GM10266 (cell line): ENCODE data around the gene CD14.
"Not testable (repeated sequence)": the region's sequence is repeated elsewhere in the genome, so short reads cannot be mapped to it uniquely, and the experiment has no call there.

Source experiments
- DNase-seq: peaks from one replicate; pipeline ENCODE4 v3.0.0; 2012; ENCODE audit errors: extremely low spot score
- TF ChIP-seq, protein P1 (sequence below): IDR thresholded peaks from 2 replicates; pipeline ENCODE4 v1.5.1; 2012; ENCODE audit warnings: mild to moderate bottlenecking, low read depth; ENCODE audit not compliant: control insufficient read depth, insufficient read depth; ENCODE audit errors: missing control alignments

CD14 gene

GRCh38 chr5:140642718-140643117 is 9.7 kb upstream of the CD14 start:
- TF ChIP-seq, protein P1, sequence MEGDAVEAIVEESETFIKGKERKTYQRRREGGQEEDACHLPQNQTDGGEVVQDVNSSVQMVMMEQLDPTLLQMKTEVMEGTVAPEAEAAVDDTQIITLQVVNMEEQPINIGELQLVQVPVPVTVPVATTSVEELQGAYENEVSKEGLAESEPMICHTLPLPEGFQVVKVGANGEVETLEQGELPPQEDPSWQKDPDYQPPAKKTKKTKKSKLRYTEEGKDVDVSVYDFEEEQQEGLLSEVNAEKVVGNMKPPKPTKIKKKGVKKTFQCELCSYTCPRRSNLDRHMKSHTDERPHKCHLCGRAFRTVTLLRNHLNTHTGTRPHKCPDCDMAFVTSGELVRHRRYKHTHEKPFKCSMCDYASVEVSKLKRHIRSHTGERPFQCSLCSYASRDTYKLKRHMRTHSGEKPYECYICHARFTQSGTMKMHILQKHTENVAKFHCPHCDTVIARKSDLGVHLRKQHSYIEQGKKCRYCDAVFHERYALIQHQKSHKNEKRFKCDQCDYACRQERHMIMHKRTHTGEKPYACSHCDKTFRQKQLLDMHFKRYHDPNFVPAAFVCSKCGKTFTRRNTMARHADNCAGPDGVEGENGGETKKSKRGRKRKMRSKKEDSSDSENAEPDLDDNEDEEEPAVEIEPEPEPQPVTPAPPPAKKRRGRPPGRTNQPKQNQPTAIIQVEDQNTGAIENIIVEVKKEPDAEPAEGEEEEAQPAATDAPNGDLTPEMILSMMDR = no peak
- no peak for DNase-seq

DNA sequence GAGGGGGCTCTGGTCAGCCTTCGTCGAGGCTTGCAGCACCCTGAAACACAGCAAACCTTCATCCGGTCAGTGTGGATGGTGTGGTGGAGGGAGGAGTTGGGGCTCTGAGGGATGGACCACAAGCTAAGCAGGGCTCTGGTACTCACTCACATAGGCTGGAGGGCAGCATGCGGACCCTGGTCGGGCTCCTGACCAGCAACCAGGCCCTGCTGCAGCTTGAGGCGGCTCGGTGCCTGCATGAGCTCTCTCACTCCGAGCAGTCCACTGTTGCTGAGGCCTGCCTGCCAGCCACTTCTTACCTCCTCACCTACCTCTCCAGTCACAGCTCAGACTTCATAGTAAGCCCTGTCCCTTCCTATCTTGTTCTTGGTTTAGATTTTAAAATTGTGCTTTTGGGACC is 8.7 kb upstream of the CD14 start:
- TF ChIP-seq, protein P1 = no peak
- DNase-seq = no peak

DNA sequence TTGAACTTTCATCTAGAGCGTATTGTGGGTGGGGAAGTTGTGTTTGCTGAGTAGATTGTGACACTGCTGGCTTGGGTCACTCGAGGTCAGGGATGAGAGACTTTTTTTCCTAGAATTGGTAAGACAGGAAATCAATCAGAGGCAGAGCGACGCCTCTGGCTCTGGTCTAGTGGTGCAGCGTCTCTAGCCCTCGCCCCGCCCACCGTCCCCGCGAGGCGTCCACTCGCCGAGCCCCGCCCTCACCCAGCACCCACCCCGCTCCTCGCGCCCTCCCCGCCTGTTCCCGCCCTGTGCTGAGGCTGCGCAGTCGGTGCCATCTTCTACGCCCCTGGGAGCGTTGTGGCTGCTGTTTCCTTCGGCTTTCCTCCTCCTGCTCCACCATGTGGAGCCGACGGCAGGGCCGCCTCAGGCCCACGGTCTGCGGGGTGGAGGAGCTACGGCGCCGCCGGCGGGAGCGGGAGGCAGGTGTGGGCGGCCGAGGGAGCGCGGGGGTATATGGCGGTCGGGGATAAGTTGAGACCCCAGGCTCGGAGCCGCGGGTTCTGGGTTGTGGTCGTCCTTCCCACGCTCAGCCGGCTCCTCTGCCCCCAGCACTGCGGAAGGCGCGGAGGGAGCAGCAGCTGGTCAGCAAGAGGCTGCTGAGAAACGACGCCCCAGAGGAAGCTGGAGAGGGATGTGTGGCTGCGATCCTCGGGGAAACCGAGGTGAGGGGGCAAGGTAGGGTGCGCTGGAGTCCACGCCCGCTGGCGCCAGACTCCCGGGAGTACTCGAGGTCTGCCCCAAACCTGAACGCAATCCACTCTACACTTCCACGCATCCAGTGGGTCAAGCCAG is 6.4 kb upstream of the CD14 start, which contains the start of gene TMCO6:
TSS of gene TMCO6 (plus strand) at position 304 of the 834 bp plus-strand sequence. CDS start at position 381, 77 bp downstream.
- TF ChIP-seq, protein P1 = peak; percentile 62
- peak; percentile 98 for DNase-seq

- DNase-seq = not testable (repeated sequence)
Measured at GRCh38 chr5:140638898-140639147, 5.8 kb upstream of the CD14 start.

DNA sequence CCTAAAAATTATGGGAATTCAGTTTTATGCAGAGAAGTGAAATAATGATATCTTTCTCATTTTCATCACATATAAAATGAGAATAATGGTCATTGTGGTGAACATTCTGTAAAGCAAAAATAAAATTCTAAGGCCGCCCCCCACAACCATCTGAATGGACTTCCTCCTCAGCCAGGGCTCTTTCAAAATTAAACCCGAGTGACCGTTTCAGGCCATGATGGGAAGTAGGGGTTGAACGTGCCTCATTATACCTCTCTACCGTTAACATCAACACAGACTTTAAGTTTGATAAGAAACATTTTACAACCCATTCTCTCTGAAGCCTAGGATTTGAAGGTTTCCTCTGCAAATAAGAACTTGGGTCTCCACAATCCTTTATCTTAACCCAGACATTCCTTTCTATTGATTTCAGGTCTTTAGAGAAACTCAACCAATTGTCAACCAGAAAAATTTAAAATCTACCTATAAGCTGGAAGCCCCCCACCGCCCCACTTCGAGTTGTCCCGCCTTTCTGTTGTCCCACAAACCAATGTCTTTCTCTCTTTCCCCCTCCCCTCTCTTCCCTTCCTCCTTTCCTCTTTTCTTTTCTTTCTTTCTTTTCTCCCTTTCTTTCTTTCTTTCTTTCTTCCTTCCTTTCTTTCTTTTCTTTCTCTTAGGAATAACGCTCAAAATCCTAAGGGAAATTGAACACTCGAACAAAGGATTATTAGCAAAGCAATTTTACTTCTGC is 4.6 kb upstream of the CD14 start:
- no peak for DNase-seq

DNA sequence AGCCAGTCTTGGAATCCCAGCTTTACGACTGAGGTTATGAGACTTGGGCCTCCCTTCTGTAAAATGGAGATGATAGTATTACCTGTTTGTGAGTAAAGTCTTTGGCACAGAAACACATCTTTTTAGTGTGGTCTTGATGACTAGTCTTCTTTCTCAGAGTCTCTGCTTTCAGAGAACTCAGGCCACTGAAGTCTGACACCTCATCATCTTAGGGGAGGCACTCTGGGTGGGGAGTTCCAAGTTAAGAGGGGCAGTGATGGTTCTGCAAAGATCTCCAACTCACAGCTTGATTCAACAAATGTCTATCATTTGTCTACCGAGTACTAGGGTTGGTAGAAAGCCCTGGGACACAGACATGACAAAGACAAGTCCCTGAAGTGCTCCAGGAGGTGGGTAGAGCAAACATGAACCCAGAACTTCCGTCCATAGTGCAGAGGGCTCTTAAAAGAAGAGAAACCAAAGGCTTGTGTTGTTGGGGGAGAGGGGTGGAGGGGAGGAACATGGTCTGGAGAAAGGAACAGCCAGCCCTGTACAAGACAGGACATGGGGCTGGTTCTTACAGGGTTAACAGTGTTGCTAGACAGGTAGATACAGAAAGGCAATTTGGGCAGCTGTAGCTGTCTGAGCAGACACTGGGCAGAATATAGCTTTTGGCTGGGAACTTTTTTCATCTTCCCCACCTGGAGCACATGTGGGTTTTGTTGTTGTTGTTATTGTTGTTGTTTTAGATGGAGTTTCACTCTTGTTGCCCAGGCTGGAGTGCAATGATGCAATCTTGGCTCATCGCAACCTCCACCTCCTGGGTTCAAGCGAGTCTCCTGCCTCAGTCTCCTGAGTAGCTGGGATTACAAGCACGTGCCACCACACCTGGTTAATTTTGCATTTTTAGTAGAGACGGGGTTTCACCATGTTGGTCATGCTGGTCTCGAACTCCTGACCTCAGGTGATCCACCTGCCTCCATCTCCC is 2.6 kb upstream of the CD14 start:
- no peak for DNase-seq
- TF ChIP-seq, protein P1 = no peak

More for the DNA sequence above, 4.6 kb upstream of the CD14 start:
- TF ChIP-seq, protein P1 = no peak

GRCh38 chr5:140634103-140634502 is 1.1 kb upstream of the CD14 start:
- DNase-seq = no peak
- TF ChIP-seq, protein P1 = no peak
